RWPE1 (cell line): ENCODE measurements around the gene GTPBP2.

ENCODE experiments used
- CTCF ChIA-PET: fragments of 350-600 bp; sonication (Branson Sonifier 250); formaldehyde crosslinking; extraction: SDS; loops from one replicate; lab custom pipeline; 2021; lab: Yijun Ruan, JAX
- POLR2A ChIA-PET: fragments of 400-600 bp; formaldehyde crosslinking; extraction: SDS; loops from one replicate; lab custom pipeline; 2020; ENCODE audit warnings: antibody characterized with exemption; ENCODE audit not compliant: low non-redundant PET; lab: Yijun Ruan, JAX
- DNase-seq: peaks from one replicate; pipeline ENCODE4 v3.0.0; 2012; ENCODE audit warnings: low spot score
- H3K27ac ChIP-seq: fragments of 450-650 bp; 2 replicates; pipeline ENCODE4 v1.5.1; 2017
- TF ChIP-seq, protein P1 (sequence below): fragments of 450-650 bp; conservative IDR thresholded peaks from 2 replicates; pipeline ENCODE4 v1.5.1; 2017; ENCODE audit warnings: low read depth, mild to moderate bottlenecking

GTPBP2 gene, protein sequence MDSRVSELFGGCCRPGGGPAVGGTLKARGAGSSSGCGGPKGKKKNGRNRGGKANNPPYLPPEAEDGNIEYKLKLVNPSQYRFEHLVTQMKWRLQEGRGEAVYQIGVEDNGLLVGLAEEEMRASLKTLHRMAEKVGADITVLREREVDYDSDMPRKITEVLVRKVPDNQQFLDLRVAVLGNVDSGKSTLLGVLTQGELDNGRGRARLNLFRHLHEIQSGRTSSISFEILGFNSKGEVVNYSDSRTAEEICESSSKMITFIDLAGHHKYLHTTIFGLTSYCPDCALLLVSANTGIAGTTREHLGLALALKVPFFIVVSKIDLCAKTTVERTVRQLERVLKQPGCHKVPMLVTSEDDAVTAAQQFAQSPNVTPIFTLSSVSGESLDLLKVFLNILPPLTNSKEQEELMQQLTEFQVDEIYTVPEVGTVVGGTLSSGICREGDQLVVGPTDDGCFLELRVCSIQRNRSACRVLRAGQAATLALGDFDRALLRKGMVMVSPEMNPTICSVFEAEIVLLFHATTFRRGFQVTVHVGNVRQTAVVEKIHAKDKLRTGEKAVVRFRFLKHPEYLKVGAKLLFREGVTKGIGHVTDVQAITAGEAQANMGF

DNA sequence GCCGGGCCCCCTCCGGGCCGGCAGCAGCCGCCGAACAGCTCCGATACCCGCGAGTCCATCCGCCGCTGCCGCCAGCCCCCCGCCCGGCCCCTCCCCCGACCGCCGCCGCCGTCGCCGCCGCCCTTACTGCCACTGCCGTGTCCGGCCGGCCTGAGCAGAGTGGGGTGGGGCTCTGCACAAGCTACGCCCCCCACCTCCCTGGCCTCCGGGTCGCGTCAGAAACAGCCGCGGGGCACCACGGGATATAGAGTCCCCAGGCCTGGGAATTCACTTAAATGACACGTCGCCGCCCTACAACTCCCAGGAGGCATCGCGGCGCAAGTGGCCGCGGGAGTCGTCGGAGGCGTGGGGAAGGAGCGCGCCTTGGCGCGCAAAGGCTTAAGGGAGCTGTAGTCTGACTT, at the start of gene GTPBP2:
TSS of gene GTPBP2 (minus strand) at position 161 of the 401 bp plus-strand sequence. CDS start at position 59, 102 bp downstream.
- POLR2A ChIA-PET = interaction anchor here (0.6 to 1.5 kb wide), 5 partner anchors 9 to 145 kb away, joined by 3 to 5 read pairs (median 3); no protein-coding TSS in a partner anchor
- H3K27ac ChIP-seq = peak within 1 kb of the TSS; percentile 99
- CTCF ChIA-PET = no interaction called here
- peak; percentile 97 for DNase-seq
- TF ChIP-seq, protein P1, sequence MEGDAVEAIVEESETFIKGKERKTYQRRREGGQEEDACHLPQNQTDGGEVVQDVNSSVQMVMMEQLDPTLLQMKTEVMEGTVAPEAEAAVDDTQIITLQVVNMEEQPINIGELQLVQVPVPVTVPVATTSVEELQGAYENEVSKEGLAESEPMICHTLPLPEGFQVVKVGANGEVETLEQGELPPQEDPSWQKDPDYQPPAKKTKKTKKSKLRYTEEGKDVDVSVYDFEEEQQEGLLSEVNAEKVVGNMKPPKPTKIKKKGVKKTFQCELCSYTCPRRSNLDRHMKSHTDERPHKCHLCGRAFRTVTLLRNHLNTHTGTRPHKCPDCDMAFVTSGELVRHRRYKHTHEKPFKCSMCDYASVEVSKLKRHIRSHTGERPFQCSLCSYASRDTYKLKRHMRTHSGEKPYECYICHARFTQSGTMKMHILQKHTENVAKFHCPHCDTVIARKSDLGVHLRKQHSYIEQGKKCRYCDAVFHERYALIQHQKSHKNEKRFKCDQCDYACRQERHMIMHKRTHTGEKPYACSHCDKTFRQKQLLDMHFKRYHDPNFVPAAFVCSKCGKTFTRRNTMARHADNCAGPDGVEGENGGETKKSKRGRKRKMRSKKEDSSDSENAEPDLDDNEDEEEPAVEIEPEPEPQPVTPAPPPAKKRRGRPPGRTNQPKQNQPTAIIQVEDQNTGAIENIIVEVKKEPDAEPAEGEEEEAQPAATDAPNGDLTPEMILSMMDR = no peak

DNA sequence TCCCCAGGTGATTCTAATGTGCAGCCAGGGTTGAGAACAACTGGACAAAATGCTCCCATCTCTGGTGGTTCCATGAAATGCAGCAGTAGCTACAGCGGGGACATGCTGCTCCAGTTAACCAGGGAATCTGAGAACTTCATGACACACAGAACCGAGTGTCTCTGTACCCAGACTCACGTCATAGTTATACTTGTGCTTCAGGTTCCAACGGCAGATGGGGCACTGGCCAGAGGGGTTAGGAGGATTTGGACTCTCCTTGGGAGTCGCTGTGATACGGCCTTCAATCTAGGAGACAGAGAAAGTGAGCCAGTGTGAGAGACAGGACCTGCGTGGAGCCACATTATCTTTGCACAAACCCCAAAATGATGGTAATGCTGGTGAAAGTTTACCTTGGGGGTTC, 49.3 kb upstream of the GTPBP2 start:
- CTCF ChIA-PET = interaction anchor here (3.0 kb wide), 1 partner anchor 10 kb away, joined by 8 read pairs; no protein-coding TSS in a partner anchor
- DNase-seq = no peak
- POLR2A ChIA-PET = interaction anchor here (0.8 kb wide), 1 partner anchor 10 kb away, joined by 5 read pairs; no protein-coding TSS in a partner anchor
- TF ChIP-seq, protein P1 = no peak
- no peak overlapping the region for H3K27ac ChIP-seq

DNA sequence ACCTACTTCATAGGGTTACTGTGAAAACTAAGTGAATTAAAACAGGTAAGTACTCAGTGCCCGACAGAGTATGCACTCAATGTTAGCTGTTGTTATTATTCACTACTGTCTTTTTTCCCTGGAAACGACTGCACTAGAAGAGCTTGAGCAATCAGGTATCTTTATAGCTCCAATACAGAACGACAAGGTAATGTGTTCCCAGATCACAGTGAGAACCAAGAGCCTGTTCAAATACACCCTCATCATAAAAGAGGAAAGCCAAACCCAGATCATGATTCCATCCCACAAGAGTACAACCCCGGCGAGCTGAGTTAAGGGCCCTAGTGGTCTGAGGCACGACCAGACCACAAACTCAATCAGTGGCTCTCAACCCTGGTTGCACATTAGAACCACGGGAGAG, 48.7 kb upstream of the GTPBP2 start:
- CTCF ChIA-PET = interaction anchor here (3.0 kb wide), 1 partner anchor 10 kb away, joined by 8 read pairs; no protein-coding TSS in a partner anchor

DNA sequence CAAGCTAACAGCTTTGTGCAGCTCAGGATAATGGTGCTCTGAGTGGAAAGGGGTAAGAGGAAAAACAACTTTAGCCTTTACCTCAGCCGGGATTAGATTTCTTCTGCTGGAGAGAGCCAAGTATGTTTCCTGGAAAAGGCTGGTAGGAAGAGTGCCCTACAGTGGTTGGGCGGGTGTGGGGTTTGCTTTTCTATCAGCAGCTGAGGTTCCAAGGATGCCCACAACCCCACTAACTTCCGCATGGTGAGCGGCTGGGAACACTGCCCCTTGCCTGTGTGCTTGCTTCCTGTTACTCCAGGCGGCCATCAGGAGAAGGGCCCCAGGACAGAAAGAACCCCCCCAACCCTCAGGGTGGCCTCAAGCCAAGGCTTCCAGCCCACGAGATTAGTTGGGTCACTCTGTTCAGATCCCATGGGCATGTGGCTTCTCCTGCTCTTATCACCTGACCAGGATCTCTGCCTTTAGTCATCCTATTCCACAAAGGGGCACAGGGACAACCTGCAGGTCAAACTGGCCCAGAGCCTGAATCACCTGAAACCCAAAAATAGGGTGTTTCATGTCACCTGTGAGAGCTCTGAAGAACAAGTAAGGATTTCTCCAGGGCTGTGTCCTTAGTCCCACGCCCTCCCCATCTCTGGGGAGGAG, 48.0 kb upstream of the GTPBP2 start:
- H3K27ac ChIP-seq = peak overlapping the region; percentile 4; the same call in 1 of the 2 replicates
- ChIA-PET CTCF (interaction anchor here (3.0 kb wide), 1 partner anchor 9 kb away, joined by 8 read pairs; no protein-coding TSS in a partner anchor), POLR2A (no interaction called here)
- TF ChIP-seq, protein P1 = no peak
- no peak for DNase-seq

More for the DNA sequence above, 48.7 kb upstream of the GTPBP2 start:
- no peak for DNase-seq
- POLR2A ChIA-PET = interaction anchor here (0.8 kb wide), 1 partner anchor 11 kb away, joined by 5 read pairs; no protein-coding TSS in a partner anchor
- TF ChIP-seq, protein P1 = no peak
- H3K27ac ChIP-seq = no peak overlapping the region

DNA sequence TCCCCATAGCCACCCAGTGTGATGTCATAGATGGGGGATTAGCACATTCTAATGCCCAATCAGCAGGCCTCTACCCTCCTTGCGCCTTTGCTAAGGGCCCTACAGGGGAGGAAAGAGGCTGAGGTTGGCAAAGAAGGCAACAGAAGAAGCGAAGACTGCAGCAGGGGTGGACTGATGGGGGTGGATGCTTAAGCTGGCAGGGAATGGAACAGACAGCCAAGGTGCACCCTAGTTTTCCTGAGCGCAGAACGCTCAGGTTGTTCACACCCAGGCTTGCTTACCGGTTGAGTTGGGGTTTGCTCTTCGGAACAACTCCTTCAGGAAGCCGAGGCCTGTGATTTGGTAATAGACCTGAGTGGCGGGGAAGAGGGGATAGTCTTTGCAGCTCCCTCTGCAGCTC, 45.9 kb upstream of the GTPBP2 start:
- POLR2A ChIA-PET = interaction anchor here (0.7 kb wide), 1 partner anchor 95 kb away, joined by 3 read pairs; no protein-coding TSS in a partner anchor
- no peak for DNase-seq
- no peak overlapping the region; the same call in 1 of the 2 replicates for H3K27ac ChIP-seq
- TF ChIP-seq, protein P1 = no peak
- CTCF ChIA-PET = interaction anchor here (0.6 to 1.3 kb wide), 2 partner anchors 59 to 95 kb away, joined by 6 read pairs; partner anchors contain the start of gene VEGFA
